Measurements from ENCODE around the gene NDOR1.
A peak's percentile ranks its signal among the peaks of the same experiment; 100 is the strongest.
"Not testable (repeated sequence)": the region's sequence is repeated elsewhere in the genome, so short reads cannot be mapped to it uniquely, and the experiment has no call there.

Gene NDOR1

DNA sequence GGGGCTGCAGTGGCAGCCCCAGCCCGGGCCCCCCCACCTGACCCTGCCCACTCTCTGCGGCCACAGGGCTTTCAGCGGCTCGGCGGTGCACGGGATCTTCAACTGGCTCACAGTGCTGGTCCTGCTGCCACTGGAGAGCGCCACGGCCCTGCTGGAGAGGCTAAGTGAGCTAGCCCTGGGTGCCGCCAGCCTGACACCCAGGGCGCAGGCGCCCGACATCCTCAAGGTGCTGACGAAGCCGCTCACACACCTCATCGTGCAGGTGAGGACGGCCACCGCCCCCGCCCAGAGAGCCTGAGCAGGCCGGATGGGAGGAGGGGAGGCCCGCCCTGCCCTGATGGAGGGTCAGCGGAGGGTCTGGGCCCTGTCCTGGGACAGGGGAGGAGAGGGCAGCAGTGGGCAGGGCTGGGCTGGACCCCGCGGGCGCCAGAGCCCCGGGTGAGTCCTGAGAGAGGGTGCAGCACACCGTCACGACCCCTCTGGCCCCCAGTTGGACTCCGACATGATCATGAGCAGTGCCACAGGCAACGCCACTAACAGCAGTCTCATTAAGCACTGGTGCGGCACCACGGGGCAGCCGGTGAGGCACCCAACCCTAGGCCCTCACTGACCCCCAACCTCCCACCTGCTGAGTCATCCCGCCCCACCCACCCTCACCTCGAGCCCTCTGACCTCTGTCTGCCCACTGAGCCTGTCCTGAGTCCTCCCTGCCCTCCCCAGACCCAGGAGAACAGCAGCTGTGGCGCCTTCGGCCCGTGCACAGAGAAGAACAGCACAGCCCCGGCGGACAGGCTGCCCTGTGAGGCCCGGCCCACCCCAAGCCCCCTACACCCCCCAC, 27.9 kb downstream of the NDOR1 start:
- DNase-seq: no peak

DNA sequence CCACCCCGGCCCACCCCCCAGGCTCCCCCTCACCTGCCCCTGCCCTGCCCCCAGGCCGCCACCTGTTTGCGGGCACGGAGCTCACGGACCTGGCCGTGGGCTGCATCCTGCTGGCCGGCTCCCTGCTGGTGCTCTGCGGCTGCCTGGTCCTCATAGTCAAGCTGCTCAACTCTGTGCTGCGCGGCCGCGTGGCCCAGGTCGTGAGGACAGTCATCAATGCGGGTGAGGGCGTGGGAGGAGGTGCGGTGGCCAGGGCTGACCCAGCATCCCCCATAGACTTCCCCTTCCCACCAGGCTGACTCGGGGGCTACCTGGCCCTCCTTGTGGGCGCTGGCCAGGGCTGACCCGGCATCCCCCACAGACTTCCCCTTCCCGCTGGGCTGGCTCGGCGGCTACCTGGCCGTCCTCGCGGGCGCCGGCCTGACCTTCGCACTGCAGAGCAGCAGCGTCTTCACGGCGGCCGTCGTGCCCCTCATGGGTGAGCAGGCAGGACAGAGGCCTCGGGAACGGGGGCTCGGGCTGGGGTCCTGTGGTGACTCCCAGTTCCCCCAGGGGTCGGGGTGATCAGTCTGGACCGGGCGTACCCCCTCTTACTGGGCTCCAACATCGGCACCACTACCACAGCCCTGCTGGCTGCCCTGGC, 28.7 kb downstream of the NDOR1 start:
- no peak for DNase-seq

DNA sequence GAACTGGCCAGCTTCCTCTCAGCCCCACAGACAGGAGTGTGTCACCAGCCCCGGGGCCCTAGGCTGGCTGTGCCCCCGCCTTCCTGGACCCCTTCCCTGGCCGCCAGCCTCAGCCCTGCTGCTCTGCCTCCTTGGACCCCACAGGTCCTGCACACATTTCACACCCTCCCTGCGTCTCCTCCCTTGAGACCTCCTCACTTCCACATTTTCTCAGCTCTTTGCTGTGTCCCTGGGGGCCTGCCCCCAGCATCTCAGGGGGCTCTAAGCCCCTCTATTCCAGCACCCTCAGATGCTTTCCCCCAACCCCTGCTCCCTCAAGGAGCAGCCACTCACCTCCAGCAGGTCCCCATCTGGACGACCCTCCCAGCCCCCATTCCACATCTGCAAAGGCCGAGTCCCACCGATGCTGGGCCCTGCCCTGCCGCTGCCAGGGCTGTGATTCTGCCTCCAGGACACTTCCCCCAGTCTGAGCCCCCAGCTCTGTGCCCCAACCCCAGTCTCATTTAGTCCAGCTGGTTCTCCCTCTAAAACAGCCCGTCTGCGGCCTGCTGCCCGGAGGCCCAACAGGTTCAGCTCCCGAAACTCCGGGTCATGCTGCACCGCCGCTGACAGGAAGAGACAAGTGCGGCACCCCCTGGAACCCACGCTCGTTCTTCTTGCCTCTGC, 29.4 kb downstream of the NDOR1 start:
- DNase-seq: no peak

DNA sequence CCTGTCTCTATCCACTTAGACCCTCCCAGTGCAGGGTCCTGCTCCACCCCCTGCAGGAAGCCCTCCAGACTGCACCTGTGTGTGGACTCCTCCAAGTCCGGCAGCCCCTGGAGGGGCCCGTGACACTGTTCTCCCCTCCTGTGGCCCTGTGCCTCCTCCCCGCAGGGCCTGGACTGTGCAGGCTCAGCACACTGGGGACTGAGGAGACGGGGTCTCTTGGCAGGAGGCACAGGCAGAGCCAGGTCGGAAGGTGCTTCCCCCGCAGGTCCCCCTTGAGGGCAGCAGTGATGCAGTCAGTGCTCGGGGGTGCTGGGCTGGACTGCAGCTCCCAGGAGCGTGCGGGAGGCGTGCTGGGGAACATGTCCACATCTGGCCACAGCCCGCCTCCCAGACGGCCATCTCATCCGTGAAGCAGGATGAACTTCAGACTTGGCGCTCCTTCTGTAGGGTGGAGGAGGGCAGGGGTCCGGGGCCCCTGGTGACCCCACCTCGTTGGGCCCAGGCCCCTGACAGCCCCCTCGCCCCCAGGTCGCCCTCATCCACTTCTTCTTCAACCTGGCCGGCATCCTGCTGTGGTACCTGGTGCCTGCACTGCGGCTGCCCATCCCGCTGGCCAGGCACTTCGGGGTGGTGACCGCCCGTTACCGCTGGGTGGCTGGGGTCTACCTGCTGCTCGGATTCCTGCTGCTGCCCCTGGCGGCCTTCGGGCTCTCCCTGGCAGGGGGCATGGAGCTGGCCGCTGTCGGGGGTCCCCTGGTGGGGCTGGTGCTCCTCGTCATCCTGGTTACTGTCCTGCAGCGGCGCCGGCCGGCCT, 30.1 kb downstream of the NDOR1 start:
- DNase-seq: no peak

DNA sequence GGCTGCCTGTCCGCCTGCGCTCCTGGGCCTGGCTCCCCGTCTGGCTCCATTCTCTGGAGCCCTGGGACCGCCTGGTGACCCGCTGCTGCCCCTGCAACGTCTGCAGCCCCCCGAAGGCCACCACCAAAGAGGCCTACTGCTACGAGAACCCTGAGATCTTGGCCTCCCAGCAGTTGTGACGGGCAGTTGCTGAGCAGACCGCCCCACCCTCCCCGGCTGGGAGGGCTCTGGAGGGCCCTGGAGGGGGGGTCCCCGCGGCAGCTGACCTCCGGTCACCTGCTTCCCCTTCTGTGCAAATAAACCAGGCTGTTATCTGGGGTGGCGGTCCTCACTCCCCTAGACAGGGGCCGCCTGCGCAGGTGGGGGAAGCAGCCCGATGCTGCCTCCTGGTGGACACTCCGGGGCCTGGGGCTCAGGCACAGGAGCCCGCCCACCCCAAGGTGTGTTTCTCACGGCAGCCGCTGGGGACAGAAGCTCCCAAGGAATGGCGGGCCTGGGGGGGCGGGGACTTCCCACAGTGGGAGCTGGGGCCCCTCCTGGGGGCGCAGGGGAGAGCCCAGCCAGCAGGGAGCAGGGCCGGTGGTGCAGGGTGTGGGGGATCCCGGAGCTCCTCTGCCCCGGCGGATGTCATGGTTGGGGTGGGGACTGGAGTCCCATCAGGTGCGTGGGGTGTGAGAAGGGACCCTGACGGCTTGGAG, 30.9 kb downstream of the NDOR1 start:
- peak; percentile 97 for DNase-seq

DNA sequence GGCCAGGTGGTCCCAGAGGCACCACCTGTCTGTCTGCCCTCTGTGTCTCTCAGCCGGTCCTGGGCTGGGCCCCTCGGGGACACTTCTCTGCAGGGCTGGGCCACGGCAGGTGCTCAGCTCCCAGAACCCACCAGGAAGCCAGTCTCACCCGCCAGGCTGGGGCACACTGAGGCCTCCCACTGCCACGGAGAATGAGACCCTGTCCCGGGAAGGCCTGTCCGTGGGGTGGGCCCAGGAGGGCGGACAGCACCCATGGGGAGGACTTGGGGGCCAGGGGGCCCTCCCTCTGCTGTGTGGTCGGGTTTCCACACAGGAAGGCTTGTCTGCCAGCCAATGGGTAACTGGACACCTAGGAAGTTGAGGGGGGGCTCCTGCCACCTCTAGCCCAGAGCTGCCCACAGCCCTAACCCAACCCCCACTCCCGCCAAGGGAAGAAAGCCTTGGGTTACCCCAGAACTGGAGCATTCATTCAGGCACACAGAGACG, 31.5 kb downstream of the NDOR1 start:
- no peak for DNase-seq

DNA sequence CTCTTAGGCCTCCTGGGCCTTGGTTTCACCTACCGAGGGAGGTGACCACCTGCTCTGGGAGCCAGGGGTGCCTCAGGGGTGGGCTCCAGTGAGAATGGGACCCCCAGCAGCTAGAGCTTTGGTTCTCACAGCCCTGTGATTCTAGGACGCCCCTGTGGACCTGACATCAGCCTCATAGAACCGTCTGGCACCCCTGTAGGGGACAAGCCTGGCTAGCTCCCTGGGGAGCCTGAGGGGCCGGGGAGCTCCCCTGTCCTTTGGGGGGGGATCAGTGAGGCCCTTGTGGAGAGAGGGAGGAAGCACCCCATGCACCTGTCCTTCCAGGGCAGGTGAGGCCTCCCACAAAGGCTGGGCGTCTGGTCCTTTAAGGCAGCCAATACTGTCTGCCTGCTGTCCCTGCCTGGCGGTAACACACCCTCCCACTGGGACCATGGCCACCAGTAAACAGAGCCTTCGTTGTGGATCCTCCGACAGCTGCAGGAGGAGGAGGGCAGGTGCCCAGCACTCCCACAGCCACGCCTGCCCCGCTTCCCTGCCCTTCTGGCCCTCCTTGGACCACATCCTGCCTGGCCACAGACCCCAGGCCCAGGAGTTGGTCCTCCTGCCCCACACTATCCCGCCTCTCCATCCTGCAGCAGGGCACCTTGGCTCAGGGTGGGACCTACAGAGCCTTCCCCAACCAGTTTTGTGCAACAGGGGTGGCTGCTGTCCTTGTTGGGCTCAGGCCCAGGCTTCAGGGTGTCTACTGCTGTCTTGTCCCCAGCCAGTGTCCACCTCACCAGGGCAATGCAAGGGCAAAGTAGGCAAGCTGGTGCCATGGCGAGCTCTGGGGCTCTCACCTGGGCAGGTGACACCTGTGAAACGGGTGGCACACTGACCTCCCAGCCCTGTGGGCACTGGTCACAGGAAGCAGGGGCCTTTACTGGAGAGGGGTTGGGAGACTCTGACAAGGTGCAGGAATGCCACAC, 32.5 kb downstream of the NDOR1 start:
- no peak for DNase-seq

DNA sequence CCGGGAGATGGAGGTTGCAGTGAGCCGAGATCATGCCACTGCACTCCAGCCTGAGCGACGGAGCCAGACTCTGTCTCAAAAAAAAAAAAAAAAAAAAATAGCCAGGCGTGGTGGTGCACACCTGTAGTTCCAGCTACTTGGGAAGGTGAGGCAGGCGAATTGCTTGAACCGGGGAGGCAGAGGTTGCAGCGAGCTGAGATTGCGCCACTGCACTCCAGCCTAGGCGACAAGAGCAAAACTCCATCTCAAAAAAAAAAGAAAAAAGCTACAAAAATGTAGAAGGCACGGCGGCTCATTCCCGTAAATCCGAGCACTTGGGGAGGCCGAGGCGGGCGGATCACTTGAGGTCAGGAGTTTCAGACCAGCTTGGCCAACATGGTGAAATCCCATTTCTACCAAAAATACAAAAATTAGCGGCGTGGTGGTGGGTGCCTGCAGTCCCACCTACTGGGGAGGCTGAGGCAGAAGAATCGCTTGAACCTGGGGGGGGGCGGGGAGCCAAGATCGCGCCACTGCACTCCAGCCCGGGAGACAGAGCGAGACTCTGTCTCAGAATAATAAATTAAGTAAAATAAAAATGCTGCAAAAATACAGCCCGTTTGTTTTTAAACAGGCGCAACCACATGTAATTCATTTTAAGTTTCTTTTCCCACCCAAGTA, 34.2 kb downstream of the NDOR1 start:
- DNase-seq: not testable (repeated sequence)

DNA sequence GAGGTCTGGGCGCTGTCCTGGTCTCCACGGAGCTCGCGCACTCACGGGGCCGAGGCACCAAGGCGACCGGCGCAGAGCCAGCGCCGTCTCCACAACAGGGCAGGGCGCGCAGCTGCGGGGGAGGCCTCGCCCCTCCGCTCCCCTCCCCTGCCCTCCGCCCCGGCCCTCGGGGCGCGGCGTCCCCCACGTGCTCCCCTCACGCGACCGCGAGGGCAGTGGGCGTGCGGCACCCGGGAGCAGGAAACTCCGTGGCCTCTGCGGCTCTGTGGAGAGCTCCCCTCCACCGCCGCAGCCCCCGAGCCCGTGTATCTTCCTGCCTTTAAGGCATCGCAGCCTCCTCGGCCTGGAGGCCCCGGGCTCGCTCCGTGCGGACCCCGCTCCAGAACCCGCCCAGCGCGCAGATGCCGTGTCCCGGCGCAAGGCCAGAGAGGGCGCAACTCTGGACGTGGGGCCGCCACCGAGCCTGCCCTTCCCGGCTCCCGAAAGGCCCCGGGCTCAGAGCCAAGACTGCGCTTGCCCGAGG, 34.9 kb downstream of the NDOR1 start:
- peak; percentile 76 for DNase-seq

DNA sequence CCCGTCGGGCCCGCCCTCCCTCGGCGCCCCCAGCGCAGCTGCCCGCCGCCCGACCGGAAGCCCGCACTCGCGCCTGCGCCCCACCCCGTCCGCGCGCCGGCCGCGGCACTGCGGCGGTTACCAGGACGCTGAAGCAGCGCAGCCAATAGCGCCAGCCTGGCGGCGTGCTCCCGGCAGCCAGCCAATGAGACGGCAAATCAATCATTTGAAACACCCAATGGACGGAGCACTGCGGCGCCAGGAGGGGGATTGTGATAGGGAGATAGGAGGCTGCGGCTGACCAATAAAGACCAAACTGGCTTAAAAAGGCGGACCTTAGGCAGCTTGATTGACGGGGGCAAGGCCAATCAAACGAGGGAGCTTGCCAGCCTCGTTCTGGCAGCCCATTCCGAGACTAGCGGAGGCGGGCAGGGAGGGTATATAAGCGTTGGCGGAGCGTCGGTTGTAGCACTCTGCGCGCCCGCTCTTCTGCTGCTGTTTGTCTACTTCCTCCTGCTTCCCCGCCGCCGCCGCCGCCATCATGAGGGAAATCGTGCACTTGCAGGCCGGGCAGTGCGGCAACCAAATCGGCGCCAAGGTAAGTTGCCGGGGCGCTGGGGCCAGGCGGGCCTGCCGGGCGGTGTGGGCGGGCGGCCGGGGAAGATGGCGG, 35.5 kb downstream of the NDOR1 start, which contains the start of gene TUBB4B:
Gene TUBB4B (plus strand): TSS at position 447 of the 649 bp plus-strand sequence. CDS start 74 bp downstream, at position 521.
- peak; percentile 97 for DNase-seq

DNA sequence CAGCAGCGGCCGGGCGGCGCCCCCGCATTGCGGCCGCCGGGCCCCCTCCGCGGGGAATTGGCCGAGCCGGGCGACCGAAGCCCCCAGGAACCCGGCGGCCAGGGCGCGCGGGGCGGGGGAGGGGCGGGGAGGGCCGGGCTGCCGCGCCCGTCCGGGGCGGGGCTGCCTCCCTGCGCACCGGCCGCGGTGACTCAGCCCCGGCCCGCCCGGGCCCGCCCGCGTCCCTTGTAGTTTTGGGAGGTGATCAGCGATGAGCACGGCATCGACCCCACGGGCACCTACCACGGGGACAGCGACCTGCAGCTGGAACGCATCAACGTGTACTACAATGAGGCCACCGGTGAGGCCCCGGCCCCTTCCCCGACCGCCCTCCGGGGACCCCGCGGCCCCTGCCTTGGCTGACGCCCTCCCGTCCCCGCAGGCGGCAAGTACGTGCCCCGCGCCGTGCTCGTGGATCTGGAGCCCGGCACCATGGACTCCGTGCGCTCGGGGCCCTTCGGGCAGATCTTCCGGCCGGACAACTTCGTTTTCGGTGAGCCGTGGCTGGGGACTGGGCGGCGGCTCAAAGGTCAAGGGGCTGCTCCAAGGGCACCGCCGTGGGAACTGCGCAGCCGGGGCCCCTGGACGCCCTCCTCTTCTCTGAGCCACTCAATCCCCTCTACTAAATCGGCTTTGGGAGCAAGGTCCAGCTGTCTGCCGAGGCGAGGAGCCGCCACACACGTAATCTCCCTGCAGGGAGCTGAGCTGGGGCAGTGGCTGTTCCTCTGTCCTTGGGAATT, 36.2 kb downstream of the NDOR1 start:
- DNase-seq: peak; percentile 76

DNA sequence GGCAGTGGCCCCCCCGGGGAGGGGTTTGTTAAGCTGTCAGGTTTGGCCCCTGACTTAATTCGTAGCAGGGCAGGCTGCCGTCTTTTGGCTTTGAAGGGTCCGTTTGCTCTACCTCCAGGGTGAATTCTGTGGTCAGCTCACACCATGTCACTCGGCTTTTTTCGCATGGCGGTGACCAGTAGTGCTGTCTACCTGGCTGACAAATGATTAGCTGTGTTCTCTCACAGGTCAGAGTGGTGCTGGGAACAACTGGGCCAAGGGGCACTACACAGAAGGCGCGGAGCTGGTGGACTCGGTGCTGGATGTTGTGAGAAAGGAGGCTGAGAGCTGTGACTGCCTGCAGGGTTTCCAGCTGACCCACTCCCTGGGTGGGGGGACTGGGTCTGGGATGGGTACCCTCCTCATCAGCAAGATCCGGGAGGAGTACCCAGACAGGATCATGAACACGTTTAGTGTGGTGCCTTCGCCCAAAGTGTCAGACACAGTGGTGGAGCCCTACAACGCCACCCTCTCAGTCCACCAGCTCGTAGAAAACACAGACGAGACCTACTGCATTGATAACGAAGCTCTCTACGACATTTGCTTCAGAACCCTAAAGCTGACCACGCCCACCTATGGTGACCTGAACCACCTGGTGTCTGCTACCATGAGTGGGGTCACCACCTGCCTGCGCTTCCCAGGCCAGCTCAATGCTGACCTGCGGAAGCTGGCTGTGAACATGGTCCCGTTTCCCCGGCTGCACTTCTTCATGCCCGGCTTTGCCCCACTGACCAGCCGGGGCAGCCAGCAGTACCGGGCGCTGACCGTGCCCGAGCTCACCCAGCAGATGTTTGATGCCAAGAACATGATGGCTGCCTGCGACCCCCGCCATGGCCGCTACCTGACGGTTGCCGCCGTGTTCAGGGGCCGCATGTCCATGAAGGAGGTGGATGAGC, 37.0 kb downstream of the NDOR1 start:
- DNase-seq: no peak

DNA sequence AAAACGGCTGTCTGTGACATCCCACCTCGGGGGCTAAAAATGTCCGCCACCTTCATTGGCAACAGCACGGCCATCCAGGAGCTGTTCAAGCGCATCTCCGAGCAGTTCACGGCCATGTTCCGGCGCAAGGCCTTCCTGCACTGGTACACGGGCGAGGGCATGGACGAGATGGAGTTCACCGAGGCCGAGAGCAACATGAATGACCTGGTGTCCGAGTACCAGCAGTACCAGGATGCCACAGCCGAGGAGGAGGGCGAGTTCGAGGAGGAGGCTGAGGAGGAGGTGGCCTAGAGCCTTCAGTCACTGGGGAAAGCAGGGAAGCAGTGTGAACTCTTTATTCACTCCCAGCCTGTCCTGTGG, 37.7 kb downstream of the NDOR1 start:
- peak; percentile 26 for DNase-seq

DNA sequence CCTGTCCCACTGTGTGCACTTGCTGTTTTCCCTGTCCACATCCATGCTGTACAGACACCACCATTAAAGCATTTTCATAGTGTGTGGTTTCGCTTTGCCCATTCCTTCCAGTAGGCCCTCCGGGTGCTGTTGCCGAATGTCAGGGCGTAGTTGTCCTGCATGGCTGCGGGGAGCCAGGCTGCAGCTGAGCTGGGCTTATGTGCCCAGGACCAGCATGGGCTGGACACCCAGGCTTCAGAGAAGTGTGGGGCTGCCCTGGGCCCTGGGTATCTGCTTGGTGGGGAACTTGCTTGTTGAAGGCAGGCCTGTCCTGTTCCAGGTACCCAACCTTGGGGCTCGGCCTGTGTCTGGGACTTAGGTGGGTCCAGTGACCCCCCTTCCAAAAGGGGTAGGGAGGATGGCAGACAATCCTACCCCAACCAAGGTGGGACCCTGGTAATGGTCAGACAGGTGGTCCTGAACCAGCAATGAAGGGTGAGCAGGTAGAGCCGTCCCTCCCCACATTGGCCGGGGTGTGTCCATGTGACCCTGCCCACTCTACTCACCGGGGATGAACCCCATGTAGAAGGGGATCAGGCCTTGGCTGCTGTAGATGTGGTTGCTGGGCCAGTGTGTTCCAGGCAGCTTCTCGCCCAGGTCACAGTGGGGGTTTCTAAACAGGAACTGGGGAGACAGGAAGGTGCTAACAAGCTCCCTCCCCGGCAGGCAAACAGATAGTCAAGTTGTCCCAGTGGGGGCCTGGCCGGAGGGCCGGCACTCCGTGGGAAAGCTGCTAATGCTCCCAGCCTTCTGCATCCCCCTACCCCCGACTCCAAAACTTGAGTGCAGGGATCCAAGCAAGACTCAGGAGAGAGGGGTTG, 38.4 kb downstream of the NDOR1 start:
- peak; percentile 49 for DNase-seq

DNA sequence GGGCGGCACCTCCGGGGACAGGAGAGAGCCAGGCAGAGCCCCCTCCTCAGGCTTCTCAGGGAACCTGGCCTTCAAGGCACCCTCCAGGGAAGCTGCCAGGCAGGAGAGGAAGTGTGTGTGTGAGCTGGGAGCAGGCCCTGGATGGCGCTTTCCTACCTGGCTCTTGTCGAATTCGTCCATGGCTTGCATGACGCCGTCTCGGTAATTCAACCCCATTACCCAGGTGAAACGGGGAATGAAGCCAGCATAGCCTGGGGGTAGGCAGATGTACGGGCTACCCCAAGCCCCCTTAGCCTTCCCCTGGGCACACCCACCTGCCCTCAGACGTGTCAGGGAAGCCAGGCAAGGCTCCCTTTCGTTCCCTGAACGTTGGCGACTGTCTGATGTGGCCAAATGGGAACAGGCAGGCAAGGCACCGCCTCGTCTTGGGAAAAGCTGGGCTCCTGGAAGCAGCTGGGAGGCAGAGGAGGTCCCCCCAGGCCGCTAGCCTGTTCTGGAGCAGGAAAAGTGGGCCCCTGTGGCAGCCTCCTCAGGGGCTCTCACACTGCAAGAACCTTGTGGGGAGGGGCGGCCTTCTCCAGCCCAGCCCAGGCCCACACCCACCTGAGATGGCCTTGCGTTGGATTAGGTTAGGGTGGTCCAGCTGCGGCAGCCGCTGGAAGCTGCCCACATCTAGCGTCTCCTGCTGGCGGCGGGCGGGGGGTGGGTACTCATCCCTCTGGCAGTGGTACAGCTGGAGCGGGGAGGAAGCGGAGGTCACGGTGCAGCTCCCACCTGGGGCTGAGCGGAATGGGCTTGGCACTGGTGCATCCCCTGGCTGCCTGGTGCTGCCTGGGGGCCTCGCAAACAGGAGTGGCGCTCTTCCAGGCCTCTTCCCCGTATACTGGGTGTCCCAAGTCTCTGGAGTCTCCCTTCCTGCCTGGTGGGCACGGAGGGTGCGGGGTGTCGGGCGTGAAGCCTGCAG, 39.3 kb downstream of the NDOR1 start:
- peak; percentile 46 for DNase-seq
